ENCODE results near the gene SOX5.
"Not testable (repeated sequence)": the region's sequence is repeated elsewhere in the genome, so short reads cannot be mapped to it uniquely, and the experiment has no call there.

GRCh38 chr12:23505736-23506135 is 443.7 kb downstream of the SOX5 start:
- TF ChIP-seq POLR2A (IDR thresholded peaks at IDR 0.05; ENCODE audit: low read depth, low read length); POLR2AphosphoS5 (IDR thresholded peaks at IDR 0.05; ENCODE audit: low read depth, low read length); TAF1 (IDR thresholded peaks at IDR 0.05; ENCODE audit: low read depth, low read length); PAX5 (IDR thresholded peaks at IDR 0.05; ENCODE audit: insufficient read depth, low read length, severe bottlenecking); SPI1 (IDR thresholded peaks at IDR 0.05; ENCODE audit: low read depth, low read length): not testable (repeated sequence)
